NCI-H2081 (cell line): ENCODE measurements around the gene ARHGAP27.

Source experiments
- DNase-seq, 2 experiments: peaks; one replicate each; lab custom pipeline; 2025; lab: John Stamatoyannopoulos, UW

The ARHGAP27 gene

DNA sequence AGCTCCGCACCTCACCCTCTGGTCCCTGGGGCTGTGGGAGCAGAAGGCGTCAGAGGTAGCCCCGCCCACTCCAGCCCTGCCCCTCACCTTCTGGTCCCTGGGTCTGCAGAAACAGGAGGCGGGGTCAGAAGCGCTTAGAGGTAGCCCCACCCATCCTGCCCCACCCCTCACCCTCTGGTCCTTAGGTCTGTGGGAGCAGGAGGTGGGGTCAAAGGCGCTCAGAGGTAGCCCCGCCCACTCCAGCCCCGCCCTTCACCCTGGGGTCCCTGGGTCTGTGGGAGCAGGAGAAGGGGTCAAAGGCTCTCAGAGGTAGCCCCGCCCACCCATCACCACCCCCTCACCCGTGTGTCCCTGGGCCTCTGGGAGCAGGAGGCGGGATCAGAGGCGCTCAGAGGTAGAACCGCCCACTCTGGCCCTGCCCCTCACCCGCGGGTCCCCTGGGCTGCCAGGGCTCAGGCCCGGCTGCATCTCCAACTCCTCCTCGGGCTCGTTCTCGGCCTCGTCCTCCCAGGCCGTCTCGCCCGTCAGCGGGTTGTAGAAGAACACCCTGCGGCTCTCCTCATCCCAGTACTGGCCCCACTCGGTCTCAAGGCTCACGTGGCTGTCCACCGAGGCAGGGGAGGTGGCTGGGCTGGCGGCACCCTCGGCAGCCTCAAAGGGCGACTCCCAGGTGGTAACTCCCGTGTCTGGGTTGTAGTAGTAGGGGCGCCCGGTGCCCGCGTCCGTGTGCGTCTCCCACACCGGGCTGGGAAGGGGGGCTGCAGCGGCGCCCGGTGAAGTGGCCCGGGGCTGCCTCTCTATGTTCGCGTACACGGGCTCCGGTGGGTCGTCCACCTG is 27.2 kb downstream of the ARHGAP27 start:
- DNase-seq = no peak

DNA sequence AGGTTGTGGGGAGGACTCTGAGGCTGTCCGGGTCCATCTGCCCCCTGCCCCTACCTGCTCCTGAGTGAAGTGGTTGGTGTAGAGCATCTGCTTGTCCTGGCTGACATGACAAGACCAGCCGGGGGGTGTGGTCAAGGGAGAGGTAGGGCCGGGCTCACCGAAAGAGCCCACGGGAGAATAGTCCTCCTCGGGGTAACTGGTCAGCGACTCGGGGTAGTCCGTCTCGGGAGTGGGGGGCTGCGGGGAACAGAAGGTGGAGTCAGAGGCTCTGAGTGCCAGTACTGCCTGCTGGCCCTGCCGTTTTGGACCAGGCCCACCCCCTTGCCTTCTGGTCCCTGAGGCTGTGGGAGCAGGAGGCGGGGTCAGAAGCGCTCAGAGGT is 27.8 kb downstream of the ARHGAP27 start:
- DNase-seq = no peak

DNA sequence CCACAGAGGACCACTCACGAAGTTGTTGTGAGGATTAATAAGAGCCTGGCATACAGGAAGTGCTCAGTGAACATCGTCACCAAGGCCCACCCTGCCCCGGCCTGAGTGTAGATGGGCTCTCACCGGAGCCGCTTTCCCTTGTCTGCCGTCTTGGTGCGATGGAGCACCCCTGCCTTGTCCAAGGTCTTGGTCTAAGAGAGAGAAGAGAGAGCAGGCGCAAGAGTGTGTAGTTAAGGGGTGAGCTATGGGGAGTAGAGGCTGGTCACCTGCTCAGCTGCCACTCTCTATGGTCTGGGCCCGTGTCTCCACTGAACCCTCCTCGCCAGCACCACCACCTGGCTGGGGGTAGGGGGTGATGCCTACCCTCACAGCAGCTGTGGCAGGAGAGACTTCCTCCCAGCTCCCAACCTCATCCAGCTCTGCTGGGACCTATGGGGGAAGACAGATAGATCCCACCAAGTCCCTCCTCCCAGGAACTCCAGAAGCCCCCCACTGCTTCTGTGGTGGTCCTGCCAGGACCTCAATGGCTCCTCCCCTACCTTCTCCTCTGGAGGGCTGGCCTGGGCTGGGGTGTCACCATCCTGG is 28.7 kb downstream of the ARHGAP27 start:
- no peak for DNase-seq

DNA sequence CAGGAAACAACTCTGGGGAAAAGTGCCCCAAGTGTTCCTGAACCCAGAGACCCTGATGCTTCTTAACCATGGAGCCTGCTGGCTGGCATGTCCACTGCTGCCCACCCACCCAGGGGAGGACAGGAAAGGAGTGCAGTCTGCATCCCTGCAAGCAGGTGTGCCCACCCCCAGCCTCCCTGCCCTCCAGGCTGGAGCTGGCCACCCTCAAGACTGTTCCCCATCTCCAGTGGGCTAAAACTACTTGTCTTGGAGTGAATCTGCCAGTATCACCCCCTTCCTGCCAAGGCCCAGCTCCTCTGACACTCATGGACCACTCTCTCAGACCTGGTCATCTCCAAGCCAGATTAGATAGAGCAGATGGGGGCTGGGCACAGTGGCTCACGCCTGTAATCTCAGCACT is 29.8 kb downstream of the ARHGAP27 start:
- no peak for DNase-seq

DNA sequence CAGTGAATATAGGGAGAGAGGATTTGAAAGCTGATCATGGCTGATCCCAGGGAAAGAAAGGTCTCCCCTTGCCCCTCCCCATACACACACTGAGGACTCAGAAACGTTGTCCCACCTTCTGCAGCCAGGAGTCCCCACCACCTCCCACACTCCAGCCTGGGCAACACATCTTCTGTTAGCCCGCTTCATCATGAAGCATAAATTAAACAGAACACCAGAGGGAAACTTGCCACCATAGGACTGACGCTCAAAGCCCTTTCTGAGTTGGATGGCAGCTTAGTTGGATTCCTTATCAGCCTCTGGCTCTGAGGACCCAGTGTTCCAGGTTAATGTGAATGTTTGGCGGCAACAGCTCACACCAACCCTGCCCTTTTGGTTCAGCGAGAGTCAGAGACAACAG is 33.9 kb downstream of the ARHGAP27 start:
- DNase-seq = no peak

DNA sequence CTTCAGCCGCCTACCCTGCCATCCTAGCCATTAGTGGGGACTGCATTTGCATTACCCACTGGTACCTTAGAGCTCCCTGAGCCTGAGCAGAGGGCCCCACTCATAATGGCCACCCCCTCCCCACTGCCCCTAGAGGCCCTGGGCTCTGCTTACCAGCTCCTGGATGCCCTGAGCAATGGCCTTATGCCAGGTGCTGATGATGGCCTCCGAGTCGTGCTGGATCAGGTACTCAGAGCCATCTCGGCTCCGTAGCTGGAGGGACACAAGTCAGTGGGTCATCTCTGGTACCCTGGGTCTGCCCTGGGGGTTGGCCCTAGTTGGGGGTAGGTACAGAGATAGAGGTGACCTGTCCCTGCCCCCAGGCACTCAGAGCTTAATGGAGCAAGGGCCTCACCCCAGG is 34.9 kb downstream of the ARHGAP27 start:
- no peak for DNase-seq

DNA sequence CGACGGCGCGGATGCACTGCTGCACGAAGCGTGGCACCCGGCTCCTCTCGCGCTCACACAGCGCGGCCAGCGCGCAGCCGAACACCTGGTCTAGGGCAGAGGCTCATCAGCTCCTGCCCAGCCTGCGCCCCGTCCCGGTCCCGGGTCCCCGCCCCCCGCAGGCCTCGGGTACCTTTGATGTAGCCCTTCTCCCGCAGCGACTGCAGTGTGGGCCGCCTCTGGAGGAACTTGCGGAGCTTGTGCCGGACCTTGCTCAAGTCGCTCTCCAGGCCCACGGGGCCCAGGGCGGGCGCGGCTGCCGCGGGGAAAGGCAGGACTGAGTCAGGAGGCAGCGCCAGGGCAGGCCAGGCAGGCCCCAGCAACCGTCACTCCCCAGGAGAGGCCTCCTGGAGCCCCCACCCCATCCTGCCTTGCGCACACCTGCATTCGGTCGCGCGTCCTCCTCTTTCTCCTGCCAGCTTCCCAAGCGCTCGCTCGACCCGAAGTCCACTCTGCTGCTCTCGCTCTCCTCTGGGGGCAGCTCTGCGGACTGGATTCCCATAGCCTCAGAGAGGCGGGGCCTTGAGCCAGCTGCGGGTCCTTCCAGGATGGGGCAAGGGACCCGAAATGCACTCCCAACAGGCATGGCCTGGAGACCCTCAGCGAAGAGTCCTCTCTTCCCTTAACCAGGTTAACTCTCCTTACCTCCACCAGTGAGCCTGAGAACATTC is 36.0 kb downstream of the ARHGAP27 start:
- no peak for DNase-seq

DNA sequence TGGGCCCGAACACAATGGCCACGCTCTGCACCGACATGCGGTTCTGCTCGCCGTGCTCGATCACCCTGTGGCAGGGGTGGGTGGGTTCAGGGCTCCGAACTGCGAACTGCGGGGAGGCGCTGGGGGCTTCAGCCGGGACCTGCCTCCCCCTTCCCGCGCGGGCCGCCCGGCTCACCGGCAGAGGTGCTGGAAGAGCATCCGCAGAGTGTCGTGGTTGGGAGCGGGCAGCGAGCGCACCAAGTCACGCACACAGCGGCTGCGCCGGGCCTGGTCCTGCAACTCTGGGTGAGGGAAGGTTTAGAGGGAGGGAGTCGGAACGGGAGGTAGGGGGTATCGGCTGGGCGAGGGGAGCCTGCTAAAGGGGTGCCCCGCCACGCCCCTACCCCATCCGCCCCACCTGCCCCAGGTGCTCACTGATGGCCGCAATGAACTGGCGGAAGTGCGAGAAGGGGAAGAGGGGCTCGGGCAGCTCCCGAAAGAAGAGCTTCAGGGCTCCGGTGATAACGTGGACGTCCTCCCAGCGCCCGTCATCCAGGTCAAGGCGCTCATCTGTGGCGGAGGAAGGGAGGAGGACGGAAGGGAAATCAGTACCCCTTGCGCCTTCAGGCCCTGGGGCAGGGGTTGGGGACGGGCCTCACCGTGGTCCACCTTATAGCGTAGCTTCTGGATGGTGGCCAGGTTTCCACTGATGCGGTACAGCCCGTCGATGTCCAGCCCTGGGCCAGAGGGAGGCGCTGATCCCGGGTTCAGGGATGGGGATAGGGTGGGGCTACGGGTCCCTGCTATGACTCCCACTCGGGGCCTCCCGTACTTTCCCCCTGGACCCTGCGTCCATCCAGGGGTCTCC is 36.9 kb downstream of the ARHGAP27 start:
- DNase-seq = no peak

DNA sequence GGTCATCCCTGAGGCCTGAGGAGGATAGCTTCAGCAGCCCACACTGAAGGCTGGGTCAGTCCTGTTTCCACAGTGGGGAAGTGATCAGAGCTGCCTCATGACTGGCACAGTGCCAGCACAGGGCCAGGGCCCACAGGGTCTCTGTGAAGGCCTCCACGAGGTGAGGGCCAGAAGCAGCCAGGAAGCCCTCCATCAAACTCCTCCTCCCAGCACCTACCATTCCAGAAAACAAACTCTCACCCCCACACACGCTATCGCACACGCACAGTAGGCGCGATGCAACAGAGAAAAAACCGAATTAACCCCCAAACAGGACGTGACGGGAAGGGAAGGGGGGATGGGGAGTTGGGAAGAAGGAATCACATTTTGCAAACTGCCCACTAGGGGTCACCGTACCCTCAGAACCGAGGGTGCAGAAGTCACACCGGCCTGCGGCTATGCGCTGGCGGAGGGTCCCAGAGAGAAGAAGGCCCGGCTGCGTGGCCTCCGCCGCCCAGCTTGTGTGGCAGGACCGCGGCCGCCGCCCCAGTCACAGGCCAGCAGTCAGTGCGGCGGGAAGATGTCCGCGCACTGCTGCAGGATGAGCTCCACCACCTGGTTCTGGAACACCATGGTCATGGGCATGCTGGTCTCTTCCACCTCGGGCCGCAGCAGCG is 37.6 kb downstream of the ARHGAP27 start:
- peak in 1 of 2 experiments; percentile 20 for DNase-seq

DNA sequence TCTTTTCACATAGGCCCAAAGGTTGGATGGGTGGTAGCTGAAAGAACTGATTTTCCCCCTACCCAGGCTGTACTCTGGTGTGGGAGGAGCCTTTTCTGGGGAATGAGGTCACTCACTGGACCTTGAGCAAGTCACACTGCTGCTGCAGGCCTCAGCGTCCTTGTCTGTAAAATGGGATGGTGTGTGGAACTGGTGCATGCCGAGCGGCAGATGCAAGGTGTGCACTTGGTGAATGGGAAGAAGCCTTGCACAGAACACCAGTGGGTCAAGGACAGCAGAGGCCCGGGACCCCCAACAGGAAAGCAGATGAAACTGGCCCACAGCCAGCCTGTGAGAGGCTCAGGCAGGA is 38.1 kb downstream of the ARHGAP27 start:
- no peak for DNase-seq

DNA sequence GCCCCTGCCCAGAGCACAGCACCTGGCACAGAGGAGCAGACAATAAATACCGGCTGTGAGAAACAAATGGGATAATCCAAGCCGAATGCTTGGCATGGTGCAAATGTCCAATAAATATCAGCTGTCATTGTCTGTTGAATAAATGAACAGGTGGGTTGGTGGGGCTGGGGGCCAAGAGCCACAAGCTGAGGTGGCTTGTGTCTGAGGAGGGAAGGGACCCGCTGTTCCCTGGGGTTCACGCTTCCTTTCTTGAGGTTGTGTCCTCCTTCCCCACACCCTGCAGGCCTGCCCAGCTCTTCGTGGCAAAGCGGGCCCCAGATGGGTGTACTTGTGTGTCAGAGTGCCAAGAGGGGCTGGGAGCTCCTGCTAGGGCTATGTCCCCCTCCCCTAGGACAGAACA is 38.6 kb downstream of the ARHGAP27 start:
- no peak for DNase-seq

DNA sequence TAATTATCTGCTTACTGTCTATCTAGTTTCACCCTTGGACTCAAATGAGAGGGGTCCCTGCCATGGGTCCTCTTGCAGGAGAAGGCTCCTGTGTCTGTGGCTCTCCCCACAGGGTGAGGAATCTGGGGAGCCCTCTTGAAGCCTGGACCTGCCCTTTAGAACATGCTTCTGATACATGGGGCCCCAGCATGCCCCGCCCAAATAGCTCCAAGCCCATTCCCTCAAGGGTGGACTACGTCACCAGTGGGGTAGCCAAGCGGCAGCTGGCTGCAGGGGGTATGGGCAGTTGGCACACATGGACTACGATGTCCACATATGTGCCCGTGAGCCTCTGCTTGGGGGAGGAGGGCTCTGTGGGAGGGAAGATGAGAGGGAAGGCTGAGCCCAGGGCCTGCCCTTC is 39.3 kb downstream of the ARHGAP27 start:
- DNase-seq = no peak

DNA sequence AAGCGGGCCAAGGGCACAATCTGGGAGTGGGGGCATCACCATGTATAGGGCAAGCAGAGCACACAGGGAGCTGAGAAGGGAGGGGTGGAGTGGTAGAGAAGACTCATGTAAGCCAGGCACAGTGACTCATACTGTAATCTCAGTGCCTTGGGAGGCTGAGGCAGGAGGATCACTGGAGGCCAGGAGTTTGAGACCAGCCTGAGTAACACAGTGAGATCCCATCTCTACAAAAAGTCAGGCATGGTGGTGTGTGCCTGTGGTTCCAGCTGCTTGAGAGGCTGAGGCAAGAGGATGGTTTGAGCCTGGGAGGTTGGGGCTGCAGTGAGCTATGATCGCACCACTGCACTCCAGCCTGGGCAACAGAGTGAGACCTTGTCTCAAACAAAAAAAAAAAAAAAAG is 40.8 kb downstream of the ARHGAP27 start:
- DNase-seq = no peak

DNA sequence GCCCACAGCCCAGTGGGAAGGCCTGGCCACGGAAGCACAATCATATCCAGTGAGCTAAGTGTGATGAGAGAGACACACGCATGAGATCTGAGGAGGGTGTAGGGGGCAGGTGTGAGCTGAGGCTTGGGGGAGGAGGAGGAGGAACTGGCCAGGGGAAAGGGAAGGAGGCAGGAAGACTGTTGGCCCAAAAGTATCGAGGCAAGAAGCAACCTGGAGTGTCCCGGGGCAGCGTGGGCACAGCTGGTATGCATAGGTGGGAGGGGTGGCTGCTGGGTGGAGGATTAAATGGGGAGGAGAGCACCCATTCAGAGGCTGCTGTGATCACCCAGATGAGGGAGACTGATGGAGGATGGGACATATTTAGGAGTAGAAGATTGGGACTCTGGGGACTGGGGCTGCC is 41.4 kb downstream of the ARHGAP27 start:
- DNase-seq = no peak

DNA sequence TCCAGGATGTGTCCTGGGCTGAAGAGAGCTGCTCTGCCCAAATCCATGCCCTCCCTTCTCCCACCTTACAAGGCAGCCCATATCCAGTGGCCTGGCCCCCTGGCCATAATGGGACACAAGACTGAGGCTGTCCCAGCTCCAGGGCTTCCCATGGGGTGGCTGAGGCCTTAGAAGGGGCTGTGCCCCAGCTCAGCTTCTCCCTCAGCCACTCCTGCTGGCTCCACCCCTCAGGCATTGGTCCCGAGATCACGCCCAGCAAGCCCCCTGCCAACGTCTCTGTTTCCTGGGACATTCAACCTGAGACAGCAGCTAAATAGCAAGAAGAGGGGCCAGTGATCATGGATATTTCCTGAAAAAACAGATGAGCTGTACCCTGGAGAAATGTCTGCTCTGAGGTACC is 43.3 kb downstream of the ARHGAP27 start:
- DNase-seq = no peak

DNA sequence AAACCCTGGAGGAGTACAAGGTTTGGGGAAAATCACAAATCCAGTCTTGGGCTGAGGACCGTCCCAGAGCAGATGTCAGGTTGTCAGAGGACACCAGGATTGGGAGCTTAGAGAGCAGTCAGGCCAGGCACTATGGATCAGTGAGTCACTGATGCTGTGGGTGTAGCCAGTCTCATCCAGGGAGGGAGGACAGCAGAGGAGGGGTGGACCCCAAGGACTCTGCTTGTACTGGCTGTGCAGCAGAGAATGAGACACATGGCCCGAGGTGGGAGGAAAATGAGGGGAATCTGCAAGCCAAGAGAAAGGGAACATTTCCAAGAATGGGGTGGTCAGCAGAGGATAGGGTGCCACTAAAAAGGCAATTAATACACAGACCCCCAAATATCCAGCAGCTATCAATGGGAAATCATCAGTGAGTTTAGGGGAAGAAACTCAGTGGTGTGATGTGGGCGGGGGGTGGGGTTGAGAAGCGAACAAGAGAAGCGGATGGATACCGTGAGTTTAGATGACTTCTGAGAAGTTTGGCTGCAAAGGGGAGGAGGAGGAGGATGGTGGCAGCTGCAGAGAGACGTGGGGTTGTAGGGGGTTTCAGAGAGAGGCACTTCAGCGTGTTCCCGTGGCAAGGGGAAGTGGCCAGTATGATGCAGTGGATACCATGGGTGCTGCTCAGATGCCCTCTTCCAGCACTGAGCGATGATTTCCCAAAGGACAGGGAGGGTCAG is 43.9 kb downstream of the ARHGAP27 start:
- no peak for DNase-seq

DNA sequence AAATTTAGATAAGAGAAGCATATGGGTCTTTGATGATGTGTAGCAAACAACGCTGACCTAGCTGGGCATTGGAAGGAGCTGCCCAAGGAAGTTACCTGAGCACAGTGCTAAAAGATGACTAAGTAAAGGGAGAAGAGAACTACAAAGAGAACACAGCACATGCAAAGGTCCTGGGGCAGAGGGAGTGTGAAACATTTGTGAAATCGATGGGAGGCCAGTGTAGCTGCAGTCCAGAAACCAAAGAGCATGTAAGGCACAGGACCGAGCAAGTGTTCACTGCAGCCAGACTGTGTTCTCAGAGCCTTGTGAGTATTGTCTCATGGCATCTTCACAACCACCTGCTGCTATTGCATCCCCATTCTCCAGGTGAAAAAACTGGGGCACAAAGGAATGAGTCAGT is 44.9 kb downstream of the ARHGAP27 start:
- DNase-seq = no peak

DNA sequence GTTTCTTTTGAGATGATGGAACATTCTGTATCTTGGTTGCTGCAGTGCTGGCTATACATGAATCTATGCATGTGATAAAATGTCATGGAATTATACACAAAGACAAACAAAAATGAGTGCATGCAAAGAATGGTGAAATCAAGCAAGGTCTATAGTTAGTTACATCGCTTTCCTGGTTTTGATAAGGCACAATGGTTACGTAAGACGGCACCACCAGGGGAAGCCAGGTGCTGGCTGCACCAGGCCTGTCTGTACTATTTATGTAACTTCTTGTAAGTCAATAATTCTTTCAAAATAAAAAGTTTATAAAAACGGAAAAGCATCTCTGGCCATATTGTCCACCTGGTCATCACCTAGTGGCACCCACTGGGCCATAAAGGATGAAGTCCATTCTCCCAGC is 46.5 kb downstream of the ARHGAP27 start:
- DNase-seq = no peak

DNA sequence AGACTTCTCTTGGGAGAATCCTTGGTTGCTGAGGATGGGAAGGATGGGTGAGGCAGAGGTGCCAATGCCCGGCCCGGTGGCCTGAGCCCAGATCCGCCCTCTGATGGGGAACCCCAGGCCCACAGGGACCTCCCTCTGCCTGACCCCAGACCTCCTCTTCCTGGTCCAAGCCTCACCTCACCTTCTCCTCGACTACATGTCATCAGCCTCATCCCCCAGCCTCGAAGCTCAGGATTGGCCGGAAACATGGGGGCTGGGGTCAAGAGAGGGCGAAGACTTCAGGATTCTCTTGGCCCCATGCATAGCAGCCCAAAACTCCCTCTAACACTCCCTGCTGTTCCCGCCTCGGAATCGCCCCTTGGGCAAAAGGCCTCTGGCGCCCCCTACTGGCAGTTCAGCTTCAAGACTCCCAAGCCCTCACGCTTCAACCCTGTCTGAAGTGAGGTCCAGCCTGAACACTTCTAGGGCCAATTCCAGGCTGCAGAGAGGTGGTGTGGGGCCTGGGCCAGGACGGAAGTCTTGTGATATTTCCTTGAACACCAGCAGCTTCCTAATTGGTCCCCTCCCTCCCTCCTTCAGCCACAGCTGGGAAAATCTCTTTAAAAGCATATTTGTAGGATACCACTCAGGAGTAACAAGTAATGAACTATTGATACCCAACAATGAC is 47.2 kb downstream of the ARHGAP27 start:
- DNase-seq = peak; percentile 82 to 89

DNA sequence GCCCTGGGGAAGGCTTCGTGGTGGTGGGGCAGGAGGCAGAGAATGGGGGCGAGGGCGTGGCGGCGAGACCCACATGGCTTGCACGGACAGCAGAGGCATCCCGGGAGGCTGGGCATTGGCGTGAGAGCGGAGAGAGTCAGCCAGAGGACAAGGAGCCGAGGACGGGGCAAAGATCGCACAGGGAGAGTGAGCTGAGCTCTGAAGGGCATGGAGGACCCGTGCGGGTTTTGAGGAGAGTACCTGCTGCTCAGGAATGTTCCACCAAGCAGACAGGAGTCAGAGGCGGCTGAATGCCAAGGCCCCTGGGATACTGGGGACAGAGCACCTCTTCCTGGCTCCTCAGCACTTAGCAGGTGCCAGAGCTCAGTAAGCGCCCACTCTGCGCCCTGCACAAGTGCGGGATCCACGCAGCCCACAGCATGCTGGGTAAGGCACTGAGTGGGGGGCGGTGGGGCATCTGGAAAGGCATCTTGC is 47.8 kb downstream of the ARHGAP27 start:
- no peak for DNase-seq
